Calu3 (cell line): ENCODE data around the gene MACROH2A1. TPM values are rescaled to one million over a fixed set of nuclear protein-coding genes. Genes with fewer than 3 reads are reported as not detected.

ENCODE experiments used
- BruUV-seq: library from RNA; stranded (reverse); fragments of 400-500 nt; replicated peaks from 2 replicates; lab custom pipeline; 2021; lab: Mats Ljungman, UMichigan
- CTCF ChIA-PET: fragments of 300-600 bp; sonication (Branson Sonifier 250); formaldehyde crosslinking; loops from one replicate; lab custom pipeline; 2022; ENCODE audit warnings: antibody characterized with exemption; lab: Charles Lee
- DNase-seq: peaks from one replicate; pipeline ENCODE4 v3.0.0; 2022
- H3K27ac Mint-ChIP-seq: one replicate; pipeline ENCODE4 v1.8.0; 2022; ENCODE audit warnings: mixed read lengths; ENCODE audit not compliant: unreplicated experiment
- H3K27me3 Mint-ChIP-seq: one replicate; pipeline ENCODE4 v1.8.0; 2022; ENCODE audit warnings: mixed read lengths; ENCODE audit not compliant: unreplicated experiment
- H3K36me3 Mint-ChIP-seq: one replicate; pipeline ENCODE4 v1.8.0; 2022; ENCODE audit warnings: mild to moderate bottlenecking, moderate library complexity, mixed read lengths; ENCODE audit not compliant: insufficient read depth, unreplicated experiment
- H3K4me1 Mint-ChIP-seq: one replicate; pipeline ENCODE4 v1.8.0; 2022; ENCODE audit warnings: mild to moderate bottlenecking, low read depth, mixed read lengths; ENCODE audit not compliant: unreplicated experiment
- H3K4me3 Mint-ChIP-seq: one replicate; pipeline ENCODE4 v1.8.0; 2022; ENCODE audit warnings: mild to moderate bottlenecking, low read depth, moderate library complexity, mixed read lengths; ENCODE audit not compliant: unreplicated experiment
- H3K9me3 Mint-ChIP-seq: one replicate; pipeline ENCODE4 v1.8.0; 2022; ENCODE audit warnings: low read depth, mixed read lengths; ENCODE audit not compliant: unreplicated experiment
- intact Hi-C: fragments of 100-400 bp; cut with micrococcal nuclease; formaldehyde crosslinking; loops from one replicate; pipeline ENCODE4 v1.10.0; 2022; ENCODE audit not compliant: unreplicated experiment
- total RNA-seq: library from RNA; stranded (reverse); gene quantifications from 2 replicates; pipeline ENCODE4 v1.2.3, GENCODE V29; 2022
- TF ChIP-seq, protein P1 (sequence below): fragments of 200-600 bp; IDR thresholded peaks from one replicate; pipeline ENCODE4 v1.8.0; 2022; ENCODE audit warnings: antibody characterized with exemption; ENCODE audit not compliant: unreplicated experiment

Gene MACROH2A1
- total RNA-seq, 1 experiment from 2014 or later: 368 TPM

DNA sequence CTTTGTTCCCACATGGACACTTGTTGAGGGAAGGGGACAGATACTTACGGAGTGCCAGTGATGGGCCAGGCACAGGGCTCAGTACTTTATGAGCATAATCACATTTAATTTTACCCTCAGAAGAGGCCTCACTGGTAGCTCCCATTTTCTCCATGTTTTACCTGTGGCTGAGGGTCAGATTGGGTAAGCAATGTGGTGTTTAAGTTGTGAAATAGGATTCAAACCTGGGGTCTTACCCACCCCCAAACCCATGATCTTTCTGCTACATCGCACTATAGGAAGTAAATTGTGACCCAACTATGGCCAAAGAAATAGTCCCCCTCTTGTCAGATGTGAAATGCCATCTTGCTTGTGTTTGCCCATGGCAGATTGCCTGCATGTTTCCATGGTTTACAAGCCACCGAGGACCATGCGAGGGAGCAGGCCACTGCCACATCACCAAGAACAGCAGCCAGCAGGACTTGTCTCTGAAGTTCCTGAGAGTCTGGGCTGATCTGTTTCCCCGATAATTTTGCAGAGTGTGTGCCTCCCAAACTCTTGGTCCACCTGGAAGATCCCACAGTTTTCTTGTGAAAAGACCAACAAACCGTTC is 95.4 kb downstream of the MACROH2A1 start:
- CTCF ChIA-PET: no interaction called here
- no peaks in the 10 kb centered on the region for H3K9me3 Mint-ChIP-seq
- H3K4me1 Mint-ChIP-seq: no peaks in the 10 kb centered on the region
- no TSS peak for BruUV-seq
- no peak overlapping the region for H3K27ac Mint-ChIP-seq
- no peak overlapping the region for H3K4me3 Mint-ChIP-seq
- no peak for DNase-seq
- H3K36me3 Mint-ChIP-seq: no peaks in the 10 kb centered on the region
- intact Hi-C loops: no loop called here
- peaks cover 30% of the 10 kb centered on the region for H3K27me3 Mint-ChIP-seq
- TF ChIP-seq, protein P1, sequence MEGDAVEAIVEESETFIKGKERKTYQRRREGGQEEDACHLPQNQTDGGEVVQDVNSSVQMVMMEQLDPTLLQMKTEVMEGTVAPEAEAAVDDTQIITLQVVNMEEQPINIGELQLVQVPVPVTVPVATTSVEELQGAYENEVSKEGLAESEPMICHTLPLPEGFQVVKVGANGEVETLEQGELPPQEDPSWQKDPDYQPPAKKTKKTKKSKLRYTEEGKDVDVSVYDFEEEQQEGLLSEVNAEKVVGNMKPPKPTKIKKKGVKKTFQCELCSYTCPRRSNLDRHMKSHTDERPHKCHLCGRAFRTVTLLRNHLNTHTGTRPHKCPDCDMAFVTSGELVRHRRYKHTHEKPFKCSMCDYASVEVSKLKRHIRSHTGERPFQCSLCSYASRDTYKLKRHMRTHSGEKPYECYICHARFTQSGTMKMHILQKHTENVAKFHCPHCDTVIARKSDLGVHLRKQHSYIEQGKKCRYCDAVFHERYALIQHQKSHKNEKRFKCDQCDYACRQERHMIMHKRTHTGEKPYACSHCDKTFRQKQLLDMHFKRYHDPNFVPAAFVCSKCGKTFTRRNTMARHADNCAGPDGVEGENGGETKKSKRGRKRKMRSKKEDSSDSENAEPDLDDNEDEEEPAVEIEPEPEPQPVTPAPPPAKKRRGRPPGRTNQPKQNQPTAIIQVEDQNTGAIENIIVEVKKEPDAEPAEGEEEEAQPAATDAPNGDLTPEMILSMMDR: no peak

DNA sequence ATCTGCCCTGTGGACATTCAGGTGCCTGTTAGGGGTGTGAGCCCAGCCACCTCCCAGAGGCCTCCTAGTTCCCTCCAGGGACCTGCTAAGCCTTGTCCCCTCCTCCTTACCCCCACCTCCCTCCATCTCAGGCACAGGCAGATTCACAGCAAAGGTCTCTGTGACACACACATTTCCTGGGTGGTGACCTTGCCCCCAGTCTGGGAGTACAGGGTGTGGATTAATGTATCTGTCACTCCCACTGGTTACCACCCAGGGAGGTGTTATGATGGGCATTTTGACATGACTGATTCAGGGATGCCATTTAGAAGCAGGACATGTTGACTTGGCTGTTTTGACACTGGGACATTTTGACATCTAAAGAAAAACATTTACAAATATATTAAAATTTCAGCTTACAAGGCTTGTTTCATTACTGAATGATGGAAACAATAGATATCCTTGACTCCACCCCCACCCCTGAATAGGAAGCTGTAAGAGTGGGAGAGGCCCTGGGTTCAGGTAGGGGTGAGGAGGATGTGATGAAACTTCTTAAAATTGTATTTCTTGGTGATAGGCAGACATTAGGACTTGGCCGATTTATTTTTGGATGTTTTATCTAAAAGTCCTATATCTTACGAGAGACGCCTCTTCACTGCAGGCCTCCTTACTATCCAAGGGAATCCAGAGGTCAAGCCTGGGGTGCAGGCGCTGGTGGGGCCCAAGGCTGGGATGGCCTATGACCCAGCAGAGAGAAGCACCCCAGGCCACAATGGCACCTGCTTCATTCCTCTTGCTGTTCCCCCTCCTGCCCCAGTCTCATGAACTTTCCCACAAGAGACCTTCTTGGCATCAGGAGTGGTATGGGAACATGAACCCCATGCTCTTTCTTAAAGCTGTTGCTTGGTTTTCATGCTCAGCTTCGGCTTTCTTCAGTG is 101.9 kb downstream of the MACROH2A1 start:
- BruUV-seq: no TSS peak
- H3K36me3 Mint-ChIP-seq: no peaks in the 10 kb centered on the region
- no peaks in the 10 kb centered on the region for H3K4me1 Mint-ChIP-seq
- no peak for DNase-seq
- intact Hi-C loops: no loop called here
- H3K4me3 Mint-ChIP-seq: no peak overlapping the region
- no peak overlapping the region for H3K27ac Mint-ChIP-seq
- TF ChIP-seq, protein P1: no peak
- no peaks in the 10 kb centered on the region for H3K9me3 Mint-ChIP-seq
- CTCF ChIA-PET: no interaction called here
- H3K27me3 Mint-ChIP-seq: peaks cover 20% of the 10 kb centered on the region

DNA sequence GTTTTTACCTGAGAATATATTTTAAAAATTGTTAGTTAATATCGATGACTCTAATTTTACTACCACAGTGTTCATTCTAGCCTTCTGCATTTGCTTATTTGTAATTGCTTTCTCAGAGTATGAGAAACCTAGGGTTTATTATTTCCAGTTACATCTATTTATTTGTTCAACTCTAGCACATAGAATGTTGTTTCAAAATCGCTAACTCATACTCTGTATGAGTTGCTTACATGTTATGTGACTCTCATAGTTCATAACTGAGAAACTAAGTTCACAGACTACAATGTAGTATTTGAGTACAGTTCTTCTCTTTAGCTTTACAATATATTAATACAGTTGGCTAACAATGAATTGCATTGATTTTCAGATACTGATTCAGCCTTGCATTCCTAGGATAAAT is 103.2 kb downstream of the MACROH2A1 start:
- CTCF ChIA-PET: no interaction called here
- no peaks in the 10 kb centered on the region for H3K36me3 Mint-ChIP-seq
- no peak overlapping the region for H3K27ac Mint-ChIP-seq
- H3K9me3 Mint-ChIP-seq: no peaks in the 10 kb centered on the region
- no peak for DNase-seq
- BruUV-seq: no TSS peak
- intact Hi-C loops: no loop called here
- TF ChIP-seq, protein P1: no peak
- H3K4me1 Mint-ChIP-seq: no peaks in the 10 kb centered on the region
- no peak overlapping the region for H3K4me3 Mint-ChIP-seq
- H3K27me3 Mint-ChIP-seq: peaks cover 25% of the 10 kb centered on the region

DNA sequence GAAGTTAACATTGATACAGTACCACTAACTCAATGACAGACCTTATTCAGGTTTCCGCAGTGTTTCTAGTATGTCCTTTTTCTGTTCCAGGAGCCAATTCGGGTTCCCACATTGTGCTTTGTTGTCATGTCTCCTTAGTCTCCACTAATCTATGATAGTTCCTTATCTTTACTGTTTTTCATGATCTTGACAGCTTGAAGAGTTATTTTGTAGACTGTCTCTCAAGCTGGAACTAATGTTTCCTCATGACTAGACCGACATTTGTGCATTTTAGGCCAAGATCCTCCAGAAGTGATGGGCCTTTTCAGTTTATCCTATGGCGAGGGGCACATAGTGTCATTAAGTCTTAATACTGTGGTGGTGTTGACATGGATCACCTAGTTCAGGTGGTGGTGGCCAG is 104.2 kb downstream of the MACROH2A1 start:
- Mint-ChIP-seq H3K4me1 (no peaks in the 10 kb centered on the region), H3K36me3 (no peaks in the 10 kb centered on the region), H3K27me3 (peaks cover 19% of the 10 kb centered on the region), H3K27ac (no peak overlapping the region), H3K9me3 (no peaks in the 10 kb centered on the region), H3K4me3 (no peak overlapping the region)
- TF ChIP-seq, protein P1: no peak
- intact Hi-C loops: no loop called here
- no peak for DNase-seq
- no TSS peak for BruUV-seq
- CTCF ChIA-PET: no interaction called here
